ENCODE results near the gene FAH. TPM values are rescaled to one million over a fixed set of nuclear protein-coding genes. Genes with fewer than 3 reads are reported as not detected.

FAH gene
- total and polyA plus RNA-seq, 9 of the 15 experiments (the other 6 are each of a cell fraction or from before 2014, with no cell fraction given) = 66.8 to 310 (median 103) TPM

DNA sequence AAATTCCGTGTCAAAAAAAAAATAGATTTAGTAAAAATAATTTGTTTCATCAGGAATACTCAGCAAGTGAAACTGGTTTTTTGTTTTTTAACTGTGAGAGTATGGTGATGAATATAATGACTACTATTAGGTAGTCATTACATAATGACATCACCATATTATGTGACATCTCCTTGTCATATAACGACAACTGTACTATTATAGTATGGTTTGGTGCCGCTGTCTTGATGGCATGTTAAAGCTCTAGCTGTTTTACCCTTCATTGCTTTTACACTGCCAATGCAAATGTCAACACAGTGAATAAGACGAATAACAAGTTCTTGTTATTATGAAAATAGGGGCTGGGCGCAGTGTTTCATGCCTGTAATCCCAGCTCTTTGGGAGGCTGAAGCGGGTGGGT is 45.6 kb upstream of the FAH start:
- FAIRE-seq (no peak), ATAC-seq (no peak), DNase-seq (ENCODE audit: extremely low read depth in 1 of 4, low spot score in 3 of 4) (no peak)
- no peaks in the 10 kb centered on the region for H3K9me1 ChIP-seq (ENCODE audit: control insufficient read depth, insufficient read depth, low read length)
- no peaks in the 10 kb centered on the region for H3K27me3 ChIP-seq (ENCODE audit: control insufficient read depth in 2 of 2, insufficient read depth in 2 of 2, low read length in 2 of 2)
- intact Hi-C loops (cut with micrococcal nuclease) = no loop called here
- BruUV-seq (replicated peaks) = no TSS peak
- no peaks in the 10 kb centered on the region for H3K9me3 ChIP-seq (replicated peaks; ENCODE audit: control insufficient read depth, insufficient read depth, low read depth, low read length)
- no peak overlapping the region for H2AFZ ChIP-seq (ENCODE audit: low read depth, low read length)
- TF ChIP-seq, protein P1, sequence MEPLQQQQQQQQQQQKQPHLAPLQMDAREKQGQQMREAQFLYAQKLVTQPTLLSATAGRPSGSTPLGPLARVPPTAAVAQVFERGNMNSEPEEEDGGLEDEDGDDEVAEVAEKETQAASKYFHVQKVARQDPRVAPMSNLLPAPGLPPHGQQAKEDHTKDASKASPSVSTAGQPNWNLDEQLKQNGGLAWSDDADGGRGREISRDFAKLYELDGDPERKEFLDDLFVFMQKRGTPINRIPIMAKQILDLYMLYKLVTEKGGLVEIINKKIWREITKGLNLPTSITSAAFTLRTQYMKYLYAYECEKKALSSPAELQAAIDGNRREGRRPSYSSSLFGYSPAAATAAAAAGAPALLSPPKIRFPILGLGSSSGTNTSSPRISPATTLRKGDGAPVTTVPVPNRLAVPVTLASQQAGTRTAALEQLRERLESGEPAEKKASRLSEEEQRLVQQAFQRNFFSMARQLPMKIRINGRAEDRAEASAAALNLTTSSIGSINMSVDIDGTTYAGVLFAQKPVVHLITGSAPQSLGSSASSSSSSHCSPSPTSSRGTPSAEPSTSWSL (CRISPR knock-in tag; IDR thresholded peaks at IDR 0.05; ENCODE audit: borderline replicate concordance) = no peak
- TF ChIP-seq, protein P2, sequence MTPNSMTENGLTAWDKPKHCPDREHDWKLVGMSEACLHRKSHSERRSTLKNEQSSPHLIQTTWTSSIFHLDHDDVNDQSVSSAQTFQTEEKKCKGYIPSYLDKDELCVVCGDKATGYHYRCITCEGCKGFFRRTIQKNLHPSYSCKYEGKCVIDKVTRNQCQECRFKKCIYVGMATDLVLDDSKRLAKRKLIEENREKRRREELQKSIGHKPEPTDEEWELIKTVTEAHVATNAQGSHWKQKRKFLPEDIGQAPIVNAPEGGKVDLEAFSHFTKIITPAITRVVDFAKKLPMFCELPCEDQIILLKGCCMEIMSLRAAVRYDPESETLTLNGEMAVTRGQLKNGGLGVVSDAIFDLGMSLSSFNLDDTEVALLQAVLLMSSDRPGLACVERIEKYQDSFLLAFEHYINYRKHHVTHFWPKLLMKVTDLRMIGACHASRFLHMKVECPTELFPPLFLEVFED (CRISPR knock-in tag; conservative IDR thresholded peaks at IDR 0.05) = no peak
- TF ChIP-seq PRMT5 (CRISPR knock-in tag; IDR thresholded peaks at IDR 0.05) (no peak), MXI1 (IDR thresholded peaks at IDR 0.05; ENCODE audit: low read depth, low read length) (no peak), PTRF (tag; IDR thresholded peaks at IDR 0.05) (no peak)
- TF ChIP-seq, protein P3, sequence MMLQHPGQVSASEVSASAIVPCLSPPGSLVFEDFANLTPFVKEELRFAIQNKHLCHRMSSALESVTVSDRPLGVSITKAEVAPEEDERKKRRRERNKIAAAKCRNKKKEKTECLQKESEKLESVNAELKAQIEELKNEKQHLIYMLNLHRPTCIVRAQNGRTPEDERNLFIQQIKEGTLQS (IDR thresholded peaks at IDR 0.05) = peak; percentile 16; the same call in 1 of the 2 replicates
- TF ChIP-seq, protein P3 (CRISPR knock-in tag; conservative IDR thresholded peaks at IDR 0.05) = no peak
- H3K4me1 ChIP-seq (replicated peaks in 1 of 2; ENCODE audit: control insufficient read depth in 2 of 2, insufficient read depth in 2 of 2, low read length in 2 of 2) = peaks cover 0 to 8% of the 10 kb centered on the region in 2 experiments; a peak in 2 of 5 replicates
- in situ Hi-C loops (cut with MboI) = no loop called here
- WGBS (ENCODE audit: insufficient coverage, low coverage, missing lambda C conversion rate) = 91% methylated on average over 6 of the region's 6 CpGs
- peaks cover 65% of the 10 kb centered on the region for H3K79me2 ChIP-seq (ENCODE audit: control insufficient read depth, insufficient read depth, low read length)
- CTCF ChIA-PET (ENCODE audit: low intra/inter-chr PET ratio) = no interaction called here
- H3K4me2 ChIP-seq (ENCODE audit: insufficient read depth, low read length) = no peak overlapping the region
- H3K4me3 ChIP-seq = no peak overlapping the region
- POLR2A ChIA-PET = interaction anchor here (0.7 to 1.7 kb wide), 2 partner anchors 10 to 81 kb away, joined by 3 read pairs; no protein-coding TSS in a partner anchor
- H3K9ac ChIP-seq (ENCODE audit: insufficient read depth in 1 of 2, low read depth in 2 of 2, low read length in 2 of 2) = no peak overlapping the region
- H4K20me1 ChIP-seq (replicated peaks; ENCODE audit: control insufficient read depth, insufficient read depth, low read length) = peaks cover 5% of the 10 kb centered on the region; the same call in 1 of the 2 replicates
- H3K36me3 ChIP-seq (ENCODE audit: control insufficient read depth, insufficient read depth, low read length) = peaks cover 3% of the 10 kb centered on the region; the same call in 2 of the 3 replicates
- H3K27ac ChIP-seq (ENCODE audit: extremely low read depth, low read depth, low read length) = no peak overlapping the region

Measured in K562 (cell line).